ENCODE measurements around the gene FBXL14. TPM values are rescaled to one million over a fixed set of nuclear protein-coding genes. Genes with fewer than 3 reads are reported as not detected.

Gene FBXL14
- polyA plus RNA-seq, 1 donor from 2014 or later: 15.1 TPM

DNA sequence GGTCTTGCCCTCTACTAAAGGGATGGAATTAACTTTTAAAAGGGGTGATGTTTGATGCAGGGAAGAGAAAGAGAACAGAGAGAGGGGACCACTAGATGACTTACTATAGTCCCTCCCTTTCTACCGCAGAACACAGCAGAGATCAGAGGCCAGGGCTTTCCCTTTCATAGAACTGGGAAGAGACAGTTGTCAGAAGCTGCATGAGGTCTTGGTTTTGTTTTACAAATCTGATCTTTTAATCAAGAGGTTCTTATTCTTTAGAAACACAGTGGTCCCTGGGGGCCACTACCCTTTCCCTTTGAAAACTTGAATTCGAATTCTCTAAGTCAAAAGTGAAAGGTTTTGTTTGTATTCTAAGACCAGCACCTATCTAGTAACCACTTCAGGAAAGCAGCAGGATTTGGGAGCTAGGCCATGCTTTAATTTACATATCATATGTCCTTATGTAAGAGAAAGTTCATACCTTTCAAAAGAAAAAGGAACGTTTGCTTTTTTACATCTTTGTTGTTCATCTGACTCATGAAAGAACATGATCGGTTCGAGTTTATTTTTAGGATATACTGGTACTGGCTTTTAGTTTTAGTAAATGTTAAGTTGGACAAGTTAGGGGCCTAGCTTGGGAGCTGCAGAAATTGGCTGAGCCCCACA is 6.3 kb downstream of the FBXL14 start (continued):
- TF ChIP-seq EZH2 (IDR thresholded peaks at IDR 0.05; ENCODE audit: borderline replicate concordance, insufficient read depth, low read length, poor library complexity, severe bottlenecking) (no peak), TAF1 (IDR thresholded peaks at IDR 0.05; ENCODE audit: low read depth) (no peak), POLR2AphosphoS5 (IDR thresholded peaks at IDR 0.05) (no peak)

DNA sequence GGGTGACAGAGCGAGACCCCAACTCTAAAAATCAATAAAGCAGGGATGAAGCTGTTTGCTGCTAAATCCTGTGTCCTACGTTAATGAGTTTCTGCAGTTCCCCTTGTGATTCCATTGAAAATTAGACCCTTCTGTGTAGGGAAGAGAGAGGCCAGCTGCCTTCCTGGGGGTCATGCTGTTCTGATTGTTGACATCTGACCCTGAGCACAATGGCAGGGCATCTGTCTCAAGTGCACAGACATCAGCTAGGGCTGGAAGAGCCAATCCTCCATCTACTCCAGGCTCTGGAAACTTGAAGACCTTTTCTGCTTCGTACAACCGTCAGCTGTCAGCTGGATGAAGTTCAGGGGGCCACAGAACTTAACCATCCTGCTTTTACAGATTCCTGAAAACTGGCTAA is 10.1 kb downstream of the FBXL14 start:
- Histone ChIP-seq H3K27me3 (ENCODE audit: insufficient read depth, low read depth, low read length) (no peaks in the 10 kb centered on the region), H3K9me3 (ENCODE audit: low read length) (no peaks in the 10 kb centered on the region), H3F3A (ENCODE audit: insufficient read depth, low read length, poor library complexity, severe bottlenecking) (peaks cover 2% of the 10 kb centered on the region), H4K20me1 (ENCODE audit: insufficient read depth) (peaks cover 11% of the 10 kb centered on the region), H3K36me3 (ENCODE audit: insufficient read depth, low read length) (no peaks in the 10 kb centered on the region), H3K9ac (ENCODE audit: low read length) (no peak overlapping the region), H3K4me2 (ENCODE audit: low read length) (no peak overlapping the region), H3K9me2 (ENCODE audit: insufficient read depth, low read length) (no peaks in the 10 kb centered on the region), H2AFZ (ENCODE audit: low read depth, low read length) (no peak overlapping the region), H3K27ac (ENCODE audit: low read length) (no peak overlapping the region), H3K79me2 (replicated peaks; ENCODE audit: insufficient read depth, low read length) (peaks cover 62% of the 10 kb centered on the region), H3K4me3 (ENCODE audit: low read length) (no peak overlapping the region)
- TF ChIP-seq SMC3 (conservative IDR thresholded peaks at IDR 0.05; ENCODE audit: poor library complexity) (no peak), RAD21 (conservative IDR thresholded peaks at IDR 0.05) (no peak), MXI1 (conservative IDR thresholded peaks at IDR 0.05; ENCODE audit: poor library complexity, severe bottlenecking) (no peak), EP300 (conservative IDR thresholded peaks at IDR 0.05; ENCODE audit: poor library complexity, severe bottlenecking) (no peak), POLR2AphosphoS5 (IDR thresholded peaks at IDR 0.05) (no peak), REST (IDR thresholded peaks at IDR 0.05; ENCODE audit: borderline replicate concordance) (no peak), CTCF (IDR thresholded peaks at IDR 0.05; ENCODE audit: poor library complexity, severe bottlenecking) (no peak), TAF1 (IDR thresholded peaks at IDR 0.05; ENCODE audit: low read depth) (no peak), EZH2 (IDR thresholded peaks at IDR 0.05; ENCODE audit: borderline replicate concordance, insufficient read depth, low read length, poor library complexity, severe bottlenecking) (no peak)

- H3K9me3 ChIP-seq (ENCODE audit: low read length): no peaks in the 10 kb centered on the region
- no peaks in the 10 kb centered on the region for H3K9me2 ChIP-seq (ENCODE audit: insufficient read depth, low read length)
- H3K27me3 ChIP-seq (ENCODE audit: insufficient read depth, low read depth, low read length): no peaks in the 10 kb centered on the region
- peaks cover 54% of the 10 kb centered on the region for H3K79me2 ChIP-seq (replicated peaks; ENCODE audit: insufficient read depth, low read length)
- peaks cover 2% of the 10 kb centered on the region for H3F3A ChIP-seq (ENCODE audit: insufficient read depth, low read length, poor library complexity, severe bottlenecking)
- H3K4me2 ChIP-seq (ENCODE audit: low read length): no peak overlapping the region
- no peak for TF ChIP-seq TAF1 (IDR thresholded peaks at IDR 0.05; ENCODE audit: low read depth)
- TF ChIP-seq CTCF (IDR thresholded peaks at IDR 0.05; ENCODE audit: poor library complexity, severe bottlenecking): peak; percentile 94
- peak; percentile 12 for TF ChIP-seq POLR2AphosphoS5 (IDR thresholded peaks at IDR 0.05)
- TF ChIP-seq EZH2 (IDR thresholded peaks at IDR 0.05; ENCODE audit: borderline replicate concordance, insufficient read depth, low read length, poor library complexity, severe bottlenecking): no peak
- peak; percentile 18 for TF ChIP-seq EP300 (conservative IDR thresholded peaks at IDR 0.05; ENCODE audit: poor library complexity, severe bottlenecking)
- peak; percentile 94 for TF ChIP-seq SMC3 (conservative IDR thresholded peaks at IDR 0.05; ENCODE audit: poor library complexity)
- peak; percentile 97 for TF ChIP-seq RAD21 (conservative IDR thresholded peaks at IDR 0.05)
- no peak for TF ChIP-seq REST (IDR thresholded peaks at IDR 0.05; ENCODE audit: borderline replicate concordance)
- no peak for TF ChIP-seq MXI1 (conservative IDR thresholded peaks at IDR 0.05; ENCODE audit: poor library complexity, severe bottlenecking)
- no peaks in the 10 kb centered on the region for H3K36me3 ChIP-seq (ENCODE audit: insufficient read depth, low read length)
- H3K27ac ChIP-seq (ENCODE audit: low read length): no peak overlapping the region
- H4K20me1 ChIP-seq (ENCODE audit: insufficient read depth): peaks cover 6% of the 10 kb centered on the region
- H2AFZ ChIP-seq (ENCODE audit: low read depth, low read length): no peak overlapping the region
- H3K9ac ChIP-seq (ENCODE audit: low read length): no peak overlapping the region
- no peak overlapping the region for H3K4me3 ChIP-seq (ENCODE audit: low read length)
Observed at GRCh38 chr12:1583421-1584078, 10.8 kb downstream of the FBXL14 start.
